OCI-LY7 (cell line): ENCODE results near the gene SIVA1.

ENCODE experiments used
- EZH2phosphoT487 ChIP-seq: fragments of 200-600 bp; sonication (generic); IDR thresholded peaks from 2 replicates; pipeline ENCODE4 v1.6.1; 2018; ENCODE audit warnings: low read depth, borderline replicate concordance, mild to moderate bottlenecking, mixed run types, antibody characterized with exemption, low read length, moderate library complexity, mixed read lengths
- TF ChIP-seq, protein P1 (sequence below): fragments of 200-600 bp; sonication (generic); conservative IDR thresholded peaks from 2 replicates; pipeline ENCODE4 v1.5.1; 2014; ENCODE audit warnings: mild to moderate bottlenecking, antibody characterized with exemption, low read length, moderate library complexity, mixed read lengths

DNA sequence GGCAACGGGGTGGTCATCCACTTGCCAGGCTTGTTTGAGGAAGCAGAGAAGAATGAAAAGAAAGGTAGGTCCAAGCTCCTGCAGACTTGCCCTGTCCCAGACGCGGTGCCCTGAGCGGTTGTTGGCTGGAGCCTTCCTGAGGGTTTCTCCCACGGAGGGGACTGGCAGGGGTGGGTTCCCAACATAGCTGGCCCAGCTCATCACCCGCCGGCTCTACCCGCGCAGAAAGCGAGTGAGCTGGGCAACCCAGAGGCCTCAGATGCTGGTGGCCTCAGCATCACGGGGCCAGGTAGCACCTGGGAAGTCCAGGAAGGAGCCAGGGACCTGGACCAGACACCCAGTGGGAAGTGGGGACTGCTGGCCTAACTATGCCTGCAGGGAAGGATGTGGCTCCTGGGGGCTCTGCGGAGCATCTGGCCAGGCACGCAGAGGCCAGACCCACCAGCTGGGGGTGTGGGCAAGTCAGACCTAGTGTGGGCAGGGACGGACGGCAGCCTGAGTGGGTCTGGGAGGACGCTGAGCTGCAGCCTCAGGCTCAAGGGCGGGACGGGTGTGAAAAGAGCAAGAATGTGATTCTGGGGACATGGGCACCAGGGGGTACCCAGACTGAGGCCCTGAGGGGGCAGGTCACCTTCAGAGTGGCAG is 14.4 kb upstream of the SIVA1 start:
- TF ChIP-seq, protein P1, sequence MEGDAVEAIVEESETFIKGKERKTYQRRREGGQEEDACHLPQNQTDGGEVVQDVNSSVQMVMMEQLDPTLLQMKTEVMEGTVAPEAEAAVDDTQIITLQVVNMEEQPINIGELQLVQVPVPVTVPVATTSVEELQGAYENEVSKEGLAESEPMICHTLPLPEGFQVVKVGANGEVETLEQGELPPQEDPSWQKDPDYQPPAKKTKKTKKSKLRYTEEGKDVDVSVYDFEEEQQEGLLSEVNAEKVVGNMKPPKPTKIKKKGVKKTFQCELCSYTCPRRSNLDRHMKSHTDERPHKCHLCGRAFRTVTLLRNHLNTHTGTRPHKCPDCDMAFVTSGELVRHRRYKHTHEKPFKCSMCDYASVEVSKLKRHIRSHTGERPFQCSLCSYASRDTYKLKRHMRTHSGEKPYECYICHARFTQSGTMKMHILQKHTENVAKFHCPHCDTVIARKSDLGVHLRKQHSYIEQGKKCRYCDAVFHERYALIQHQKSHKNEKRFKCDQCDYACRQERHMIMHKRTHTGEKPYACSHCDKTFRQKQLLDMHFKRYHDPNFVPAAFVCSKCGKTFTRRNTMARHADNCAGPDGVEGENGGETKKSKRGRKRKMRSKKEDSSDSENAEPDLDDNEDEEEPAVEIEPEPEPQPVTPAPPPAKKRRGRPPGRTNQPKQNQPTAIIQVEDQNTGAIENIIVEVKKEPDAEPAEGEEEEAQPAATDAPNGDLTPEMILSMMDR: no peak
- no peak for TF ChIP-seq EZH2phosphoT487
